Ascending aorta (tissue), 2 donors: ENCODE results near the gene KRTAP10-6. TPM values are rescaled to one million over a fixed set of nuclear protein-coding genes. Genes with fewer than 3 reads are reported as not detected.
"Not testable (repeated sequence)": the region's sequence is repeated elsewhere in the genome, so short reads cannot be mapped to it uniquely, and the experiment has no call there.

Source experiments
- DNase-seq, 2 donors: peaks; one replicate each; pipeline ENCODE4 v3.0.0-alpha.2; 2019; ENCODE audit warnings: low spot score in 2 of 2
- H3K27ac ChIP-seq, 2 donors: fragments of 200-600 bp; sonication (generic); one replicate each; pipeline ENCODE4 v1.5.1; 2016 to 2017; ENCODE audit warnings: mild to moderate bottlenecking in 1 of 2
- H3K27me3 ChIP-seq: fragments of 200-600 bp; sonication (generic); one replicate; pipeline ENCODE4 v1.5.1; 2017
- H3K36me3 ChIP-seq, 2 donors: fragments of 200-600 bp; sonication (generic); one replicate each; pipeline ENCODE4 v1.5.1; 2016
- H3K4me1 ChIP-seq, 2 donors: fragments of 200-600 bp; sonication (generic); one replicate each; pipeline ENCODE4 v1.5.1; 2016 to 2017; ENCODE audit warnings: mild to moderate bottlenecking in 1 of 2
- H3K4me3 ChIP-seq, 2 donors: fragments of 200-600 bp; sonication (generic); one replicate each; pipeline ENCODE4 v1.5.1; 2016 to 2017; ENCODE audit warnings: mild to moderate bottlenecking in 1 of 2
- H3K9me3 ChIP-seq, 2 donors: fragments of 200-600 bp; sonication (generic); one replicate each; pipeline ENCODE4 v1.5.1; 2016
- intact Hi-C: fragments of 100-400 bp; cut with DNase I; formaldehyde crosslinking; loops from one replicate; pipeline ENCODE4 v1.15.1; 2023
- total RNA-seq: library from RNA; depleted of rRNA; stranded (reverse); fragments of >200 nt; gene quantifications from one replicate; pipeline ENCODE4 v1.1.0, GENCODE V29; 2016
- TF ChIP-seq, protein P1 (sequence below), 3 experiments: fragments of 200-600 bp in 2 of 3; fragments of 450-650 bp in 1 of 3; sonication (generic) in 2 of 3; IDR thresholded peaks; one replicate each; pipeline ENCODE4 v1.5.1; 2016 to 2019; ENCODE audit warnings: antibody characterized with exemption in 3 of 3, mild to moderate bottlenecking in 1 of 3, moderate library complexity in 1 of 3

The KRTAP10-6 gene
- total RNA-seq, 1 donor from 2014 or later: not detected

DNA sequence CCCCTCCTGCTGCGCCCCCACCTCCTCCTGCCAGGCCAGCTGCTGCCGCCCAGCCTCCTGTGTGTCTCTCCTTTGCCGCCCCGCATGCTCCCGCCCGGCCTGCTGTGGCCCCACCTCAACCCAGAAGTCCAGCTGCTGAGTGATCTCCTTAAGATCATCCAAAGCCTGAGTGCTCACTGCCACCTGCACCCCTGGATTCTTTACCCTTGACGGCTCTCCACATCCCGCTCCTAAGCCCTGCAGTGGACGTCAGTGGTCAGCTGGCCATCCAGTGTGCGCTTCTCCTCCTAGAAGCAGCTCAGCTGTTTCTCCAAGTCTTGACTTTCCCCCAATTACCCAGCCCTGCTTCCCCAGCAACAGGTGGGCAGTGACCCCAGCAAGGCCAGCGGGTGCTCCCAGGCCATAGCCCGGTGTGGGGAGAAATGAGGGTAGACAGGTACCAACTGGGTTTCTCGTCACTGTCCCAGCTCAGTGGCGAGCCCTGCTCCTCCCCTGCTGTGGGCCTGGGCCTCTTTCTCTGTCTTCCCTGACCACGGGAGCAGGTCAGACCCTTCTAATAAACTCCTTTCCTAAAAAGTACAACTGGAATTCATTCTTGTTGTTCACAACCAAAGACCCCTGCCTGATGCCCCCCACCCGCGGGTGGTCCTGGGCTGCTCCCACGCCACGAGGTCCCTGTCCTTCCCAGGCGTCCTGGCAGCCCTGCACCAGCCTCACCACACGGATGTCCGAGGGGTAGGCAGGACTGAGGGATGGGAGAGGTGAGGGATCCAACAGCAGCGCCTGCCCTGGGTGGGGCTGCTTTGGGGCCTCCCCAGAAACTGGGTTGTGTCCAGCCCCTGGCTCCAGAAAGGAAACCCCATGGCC lies 9.5 kb upstream of the KRTAP10-6 start:
- DNase-seq: no peak
- Histone ChIP-seq H3K4me3 (no peak overlapping the region), H3K27ac (no peak overlapping the region), H3K9me3 (no peaks in the 10 kb centered on the region), H3K4me1 (no peaks in the 10 kb centered on the region), H3K36me3 (no peaks in the 10 kb centered on the region), H3K27me3 (no peaks in the 10 kb centered on the region)
- TF ChIP-seq, protein P1, sequence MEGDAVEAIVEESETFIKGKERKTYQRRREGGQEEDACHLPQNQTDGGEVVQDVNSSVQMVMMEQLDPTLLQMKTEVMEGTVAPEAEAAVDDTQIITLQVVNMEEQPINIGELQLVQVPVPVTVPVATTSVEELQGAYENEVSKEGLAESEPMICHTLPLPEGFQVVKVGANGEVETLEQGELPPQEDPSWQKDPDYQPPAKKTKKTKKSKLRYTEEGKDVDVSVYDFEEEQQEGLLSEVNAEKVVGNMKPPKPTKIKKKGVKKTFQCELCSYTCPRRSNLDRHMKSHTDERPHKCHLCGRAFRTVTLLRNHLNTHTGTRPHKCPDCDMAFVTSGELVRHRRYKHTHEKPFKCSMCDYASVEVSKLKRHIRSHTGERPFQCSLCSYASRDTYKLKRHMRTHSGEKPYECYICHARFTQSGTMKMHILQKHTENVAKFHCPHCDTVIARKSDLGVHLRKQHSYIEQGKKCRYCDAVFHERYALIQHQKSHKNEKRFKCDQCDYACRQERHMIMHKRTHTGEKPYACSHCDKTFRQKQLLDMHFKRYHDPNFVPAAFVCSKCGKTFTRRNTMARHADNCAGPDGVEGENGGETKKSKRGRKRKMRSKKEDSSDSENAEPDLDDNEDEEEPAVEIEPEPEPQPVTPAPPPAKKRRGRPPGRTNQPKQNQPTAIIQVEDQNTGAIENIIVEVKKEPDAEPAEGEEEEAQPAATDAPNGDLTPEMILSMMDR (IDR thresholded peaks at IDR 0.05): no peak
- intact Hi-C loops: no loop called here

DNA sequence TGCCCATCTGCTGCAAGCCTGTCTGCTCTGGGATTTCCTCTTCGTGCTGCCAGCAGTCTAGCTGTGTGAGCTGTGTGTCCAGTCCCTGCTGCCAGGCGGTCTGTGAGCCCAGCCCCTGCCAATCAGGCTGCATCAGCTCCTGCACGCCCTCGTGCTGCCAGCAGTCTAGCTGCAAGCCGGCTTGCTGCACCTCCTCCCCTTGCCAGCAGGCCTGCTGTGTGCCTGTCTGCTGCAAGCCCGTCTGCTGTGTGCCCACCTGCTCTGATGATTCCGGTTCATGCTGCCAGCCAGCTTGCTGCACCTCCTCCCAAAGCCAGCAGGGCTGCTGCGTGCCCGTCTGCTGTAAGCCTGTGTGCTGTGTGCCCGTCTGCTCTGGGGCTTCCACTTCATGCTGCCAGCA lies 8.8 kb upstream of the KRTAP10-6 start:
- H3K4me3 ChIP-seq, H3K9me3 ChIP-seq, H3K27ac ChIP-seq, H3K27me3 ChIP-seq, H3K4me1 ChIP-seq, H3K36me3 ChIP-seq, DNase-seq, intact Hi-C loops: not testable (repeated sequence)

DNA sequence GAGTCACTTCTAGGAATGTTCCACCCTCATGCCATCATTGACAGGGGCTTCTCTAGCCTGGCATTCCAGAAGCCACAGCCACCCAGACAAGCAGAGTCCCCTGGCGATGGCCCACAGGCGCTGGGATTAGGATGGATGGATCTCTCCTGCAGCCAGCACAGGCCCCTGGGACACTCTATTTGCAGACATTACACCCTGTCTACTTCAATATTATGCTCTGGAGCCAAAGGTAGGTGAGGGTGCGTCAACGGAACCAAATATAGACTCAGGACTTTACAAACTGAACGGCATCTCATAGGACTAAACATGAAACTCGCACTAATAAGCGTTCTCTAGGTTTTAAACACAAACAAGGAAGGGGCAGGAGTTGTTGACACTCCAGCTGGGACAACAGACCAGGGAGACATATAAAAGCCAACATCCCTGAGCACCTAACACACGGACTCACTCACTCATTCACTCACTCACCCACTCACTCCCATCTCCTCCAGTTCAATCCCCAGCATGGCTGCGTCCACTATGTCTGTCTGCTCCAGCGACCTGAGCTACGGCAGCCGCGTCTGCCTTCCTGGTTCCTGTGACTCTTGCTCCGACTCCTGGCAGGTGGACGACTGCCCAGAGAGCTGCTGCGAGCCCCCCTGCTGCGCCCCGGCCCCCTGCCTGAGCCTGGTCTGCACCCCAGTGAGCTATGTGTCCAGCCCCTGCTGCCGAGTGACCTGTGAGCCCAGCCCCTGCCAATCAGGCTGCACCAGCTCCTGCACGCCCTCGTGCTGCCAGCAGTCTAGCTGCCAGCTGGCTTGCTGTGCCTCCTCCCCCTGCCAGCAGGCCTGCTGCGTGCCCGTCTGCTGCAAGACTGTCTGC lies 8.0 kb upstream of the KRTAP10-6 start, which contains the start of gene KRTAP10-7:
KRTAP10-7 (plus strand) TSS at position 480 of the 861 bp plus-strand sequence; CDS start at position 505, 25 bp downstream.
- H3K9me3 ChIP-seq, H3K36me3 ChIP-seq, DNase-seq, H3K4me1 ChIP-seq, H3K27ac ChIP-seq, intact Hi-C loops, H3K27me3 ChIP-seq, H3K4me3 ChIP-seq: not testable (repeated sequence)

DNA sequence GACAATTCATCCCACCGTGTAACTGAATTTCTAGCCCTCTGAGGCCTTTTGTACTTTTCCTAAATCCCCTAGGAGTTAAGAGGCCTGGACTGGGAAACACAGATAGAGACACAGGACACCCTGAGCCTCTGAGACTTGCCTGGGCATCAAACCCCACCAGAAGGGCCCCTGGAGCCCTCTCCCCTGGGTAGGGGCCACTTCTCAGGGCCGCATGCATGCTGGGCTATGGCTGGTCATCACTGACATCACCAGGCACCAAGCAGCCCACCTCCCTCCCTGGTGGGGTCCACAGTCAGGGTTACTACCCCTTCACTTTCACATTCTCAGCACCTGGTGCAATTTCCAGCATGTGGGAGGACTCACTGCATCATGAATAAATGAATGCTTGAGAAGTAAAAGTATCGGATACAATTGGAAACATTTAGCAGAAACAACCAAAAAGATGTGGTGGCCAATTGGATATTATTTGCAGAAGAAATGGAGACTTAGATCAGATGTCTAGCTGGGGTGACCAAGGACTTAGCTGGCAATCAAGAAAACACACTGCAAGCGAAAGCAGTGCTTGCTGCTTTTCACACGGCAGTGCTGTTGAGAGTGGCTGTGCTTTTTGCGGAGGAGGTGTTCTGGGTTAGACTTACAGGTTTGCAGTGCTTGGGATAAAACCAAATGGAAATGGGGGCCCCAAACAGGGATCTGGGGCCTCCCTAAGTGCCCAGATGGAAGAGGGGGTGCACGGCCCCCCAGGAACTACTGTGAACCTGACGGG lies 7.1 kb upstream of the KRTAP10-6 start:
- no peak for DNase-seq
- H3K27ac ChIP-seq: no peak overlapping the region
- H3K36me3 ChIP-seq: no peaks in the 10 kb centered on the region
- H3K4me1 ChIP-seq: no peaks in the 10 kb centered on the region
- TF ChIP-seq, protein P1 (IDR thresholded peaks at IDR 0.05): no peak
- no peak overlapping the region for H3K4me3 ChIP-seq
- intact Hi-C loops: no loop called here
- no peaks in the 10 kb centered on the region for H3K27me3 ChIP-seq
- H3K9me3 ChIP-seq: no peaks in the 10 kb centered on the region

- TF ChIP-seq, protein P1 (IDR thresholded peaks at IDR 0.05): no peak
- DNase-seq: no peak
- intact Hi-C loops: no loop called here
- Histone ChIP-seq H3K4me1 (no peaks in the 10 kb centered on the region), H3K27ac (no peak overlapping the region), H3K36me3 (no peaks in the 10 kb centered on the region), H3K9me3 (no peaks in the 10 kb centered on the region), H3K4me3 (no peak overlapping the region), H3K27me3 (no peaks in the 10 kb centered on the region)
Observed at GRCh38 chr21:44598061-44598460, 5.8 kb upstream of the KRTAP10-6 start.

DNA sequence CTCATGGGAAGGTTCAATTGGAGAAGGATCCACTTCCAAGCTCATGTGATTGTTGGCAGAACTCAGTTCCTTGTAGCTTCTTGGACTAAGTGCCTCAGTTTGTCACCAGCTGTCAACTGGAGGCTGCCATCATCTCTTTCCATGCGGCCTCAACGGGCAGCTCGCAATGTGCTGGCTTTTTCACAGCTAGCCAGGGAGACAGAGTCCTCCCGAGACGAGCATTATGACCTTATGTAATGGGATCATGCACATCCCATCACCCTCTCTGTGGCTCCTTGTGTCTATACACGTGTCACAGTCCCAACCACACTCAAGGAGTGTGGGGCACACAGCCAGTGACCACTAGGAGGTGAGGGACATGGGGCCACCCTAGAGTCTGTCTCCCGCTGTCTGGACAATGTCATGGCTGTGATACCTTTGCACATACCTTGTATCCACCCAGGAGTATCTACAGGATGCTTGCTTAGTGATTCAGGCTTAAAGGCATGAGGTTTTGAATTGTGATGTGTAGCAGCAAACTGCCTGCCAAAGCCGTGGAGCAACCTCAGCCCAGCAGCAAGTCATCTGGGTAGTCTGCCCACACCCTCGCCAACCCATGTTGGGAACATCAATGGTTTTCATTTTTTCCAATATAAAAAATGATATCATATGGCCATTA lies 3.9 kb upstream of the KRTAP10-6 start:
- Histone ChIP-seq H3K27me3 (no peaks in the 10 kb centered on the region), H3K27ac (no peak overlapping the region), H3K9me3 (no peaks in the 10 kb centered on the region), H3K4me3 (no peak overlapping the region), H3K36me3 (no peaks in the 10 kb centered on the region), H3K4me1 (no peaks in the 10 kb centered on the region)
- intact Hi-C loops: no loop called here
- TF ChIP-seq, protein P1 (IDR thresholded peaks at IDR 0.05): no peak
- no peak for DNase-seq
